OCI-LY3 (cell line): Measurements from ENCODE around the gene USE1.

Experiments
- H2AFZ ChIP-seq: fragments of 200-600, 300-600 bp; shearing (Covaris generic); 2 replicates; pipeline ENCODE4 v1.6.0; 2014; ENCODE audit warnings: antibody characterized with exemption, low read depth, low read length
- H3K27ac ChIP-seq: fragments of 200-600, 300-600 bp; sonication (generic); 2 replicates; pipeline ENCODE4 v1.5.1; 2014; ENCODE audit warnings: mild to moderate bottlenecking, low read length, moderate library complexity, mixed read lengths
- H3K27me3 ChIP-seq: fragments of 200-600, 300-600 bp; sonication (generic); 2 replicates; pipeline ENCODE4 v1.6.1; 2014; ENCODE audit warnings: low read depth, low read length, mixed read lengths
- H3K36me3 ChIP-seq: fragments of 200-600, 300-600 bp; sonication (generic); replicated peaks from 2 replicates; pipeline ENCODE3; 2014; ENCODE audit warnings: low read depth, low read length, mixed read lengths
- H3K4me1 ChIP-seq: fragments of 300-600, 200-600 bp; sonication (generic); 2 replicates; pipeline ENCODE4 v1.6.1; 2014; ENCODE audit warnings: low read length, mixed read lengths
- H3K4me2 ChIP-seq: fragments of 200-600, 300-600 bp; sonication (generic); 2 replicates; pipeline ENCODE4 v1.6.1; 2014; ENCODE audit warnings: low read length, mixed read lengths
- H3K4me3 ChIP-seq: fragments of 300-600, 200-600 bp; sonication (generic); 2 replicates; pipeline ENCODE4 v1.5.1; 2014; ENCODE audit warnings: antibody characterized with exemption, mild to moderate bottlenecking, low read length, moderate library complexity
- H3K79me2 ChIP-seq: fragments of 300-600, 200-600 bp; shearing (Covaris generic); 2 replicates; pipeline ENCODE4 v1.6.1; 2014; ENCODE audit warnings: mild to moderate bottlenecking, low read length, mixed read lengths
- H3K9ac ChIP-seq: fragments of 300-600, 200-600 bp; shearing (Covaris generic); 2 replicates; pipeline ENCODE4 v1.6.0; 2014; ENCODE audit warnings: mild to moderate bottlenecking, low read length, moderate library complexity
- H3K9me3 ChIP-seq: fragments of 200-600, 300-600 bp; shearing (Covaris generic); 2 replicates; pipeline ENCODE4 v1.6.1; 2014; ENCODE audit warnings: low read length, mixed read lengths; ENCODE audit not compliant: insufficient read depth
- H4K20me1 ChIP-seq: fragments of 200-600, 300-600 bp; sonication (generic); 2 replicates; pipeline ENCODE4 v1.6.1; 2016; ENCODE audit warnings: low read length, mixed read lengths; ENCODE audit not compliant: insufficient read depth
- CTCF ChIP-seq: fragments of 200-600, 300-600 bp; sonication (generic); IDR thresholded peaks from 2 replicates; pipeline ENCODE4 v1.5.1; 2014; ENCODE audit warnings: antibody characterized with exemption, low read length, low read depth
- EZH2phosphoT487 ChIP-seq: fragments of 200-600 bp; shearing (Covaris generic); IDR thresholded peaks from 2 replicates; pipeline ENCODE4 v1.6.1; 2018; ENCODE audit warnings: antibody characterized with exemption, mixed run types, low read depth

The USE1 gene

GRCh38 chr19:17210296-17210695, 4.9 kb upstream of the USE1 start:
- Histone ChIP-seq H3K4me1 (peaks cover 6% of the 10 kb centered on the region), H3K27ac (no peak overlapping the region), H3K4me2 (no peak overlapping the region), H2AFZ (no peak overlapping the region), H3K36me3 (peaks cover 52% of the 10 kb centered on the region), H3K9ac (no peak overlapping the region), H3K79me2 (no peaks in the 10 kb centered on the region), H4K20me1 (no peaks in the 10 kb centered on the region), H3K27me3 (no peaks in the 10 kb centered on the region), H3K9me3 (no peaks in the 10 kb centered on the region), H3K4me3 (no peak overlapping the region)
- TF ChIP-seq EZH2phosphoT487 = no peak
- TF ChIP-seq CTCF = no peak

GRCh38 chr19:17211547-17212446, 3.4 kb upstream of the USE1 start:
- no peak overlapping the region for H3K9ac ChIP-seq
- H3K4me2 ChIP-seq = no peak overlapping the region
- TF ChIP-seq CTCF (no peak), EZH2phosphoT487 (no peak)
- H3K79me2 ChIP-seq = no peaks in the 10 kb centered on the region
- no peak overlapping the region for H3K4me3 ChIP-seq
- H2AFZ ChIP-seq = no peak overlapping the region
- H4K20me1 ChIP-seq = no peaks in the 10 kb centered on the region
- no peak overlapping the region for H3K27ac ChIP-seq
- H3K27me3 ChIP-seq = no peaks in the 10 kb centered on the region
- H3K9me3 ChIP-seq = no peaks in the 10 kb centered on the region
- H3K36me3 ChIP-seq = peaks cover 46% of the 10 kb centered on the region
- peaks cover 13% of the 10 kb centered on the region for H3K4me1 ChIP-seq

GRCh38 chr19:17213334-17213733, 1.8 kb upstream of the USE1 start:
- no peaks in the 10 kb centered on the region for H3K79me2 ChIP-seq
- H3K4me1 ChIP-seq = peaks cover 13% of the 10 kb centered on the region
- H3K27ac ChIP-seq = no peak overlapping the region
- no peak for TF ChIP-seq CTCF
- H3K4me2 ChIP-seq = no peak overlapping the region
- no peaks in the 10 kb centered on the region for H3K9me3 ChIP-seq
- H4K20me1 ChIP-seq = no peaks in the 10 kb centered on the region
- H2AFZ ChIP-seq = no peak overlapping the region
- H3K4me3 ChIP-seq = no peak overlapping the region
- peaks cover 49% of the 10 kb centered on the region for H3K36me3 ChIP-seq
- H3K9ac ChIP-seq = no peak overlapping the region
- no peaks in the 10 kb centered on the region for H3K27me3 ChIP-seq

GRCh38 chr19:17214508-17215126, 540 bp upstream of the USE1 start:
- H3K4me1 ChIP-seq = peaks cover 13% of the 10 kb centered on the region
- no peaks in the 10 kb centered on the region for H3K27me3 ChIP-seq
- H3K4me2 ChIP-seq = peak overlapping the region; percentile 70
- peak overlapping the region; percentile 73 for H3K27ac ChIP-seq
- no peaks in the 10 kb centered on the region for H3K79me2 ChIP-seq
- peak overlapping the region; percentile 87 for H3K9ac ChIP-seq
- H2AFZ ChIP-seq = peak overlapping the region; percentile 24
- peak overlapping the region; percentile 84 for H3K4me3 ChIP-seq
- TF ChIP-seq CTCF (no peak), EZH2phosphoT487 (no peak)
- no peaks in the 10 kb centered on the region for H4K20me1 ChIP-seq
- H3K9me3 ChIP-seq = no peaks in the 10 kb centered on the region
- peaks cover 46% of the 10 kb centered on the region for H3K36me3 ChIP-seq
